ENCODE data around the gene GBE1. TPM values are rescaled to one million over a fixed set of nuclear protein-coding genes. Genes with fewer than 3 reads are reported as not detected.

Gene GBE1
- total RNA-seq, 2 experiments from 2014 or later = 3.7 to 4.4 TPM

GRCh38 chr3:81463781-81464180, 297.7 kb downstream of the GBE1 start:
- Histone ChIP-seq H3K36me3 (ENCODE audit: insufficient read depth, low read length) (no peaks in the 10 kb centered on the region), H3K9me3 (ENCODE audit: control insufficient read depth in 1 of 2, insufficient read depth in 1 of 2, low read length in 2 of 2) (no peaks in the 10 kb centered on the region), H3K4me3 (ENCODE audit: low read length) (no peak overlapping the region), H3K27ac (ENCODE audit: low read depth in 1 of 2, low read length in 2 of 2) (no peak overlapping the region), H3K27me3 (ENCODE audit: control insufficient read depth in 1 of 2, insufficient read depth in 2 of 2, low read length in 2 of 2) (no peaks in the 10 kb centered on the region), H3K4me1 (ENCODE audit: insufficient read depth, low read length) (no peaks in the 10 kb centered on the region)
- Mint-ChIP-seq H3K36me3 (ENCODE audit: low read depth) (no peaks in the 10 kb centered on the region), H3K4me3 (no peak overlapping the region), H3K27me3 (no peaks in the 10 kb centered on the region), H3K9me3 (no peaks in the 10 kb centered on the region), H3K27ac (no peak overlapping the region), H3K4me1 (ENCODE audit: low read depth) (no peaks in the 10 kb centered on the region)
- ATAC-seq (ENCODE audit: poor library complexity) (no peak), DNase-seq (no peak)
- CTCF ChIA-PET = no interaction called here
- intact Hi-C loops (cut with DNase I, micrococcal nuclease) = no loop called here
- POLR2A ChIA-PET = no interaction called here
- TF ChIP-seq, protein P1, sequence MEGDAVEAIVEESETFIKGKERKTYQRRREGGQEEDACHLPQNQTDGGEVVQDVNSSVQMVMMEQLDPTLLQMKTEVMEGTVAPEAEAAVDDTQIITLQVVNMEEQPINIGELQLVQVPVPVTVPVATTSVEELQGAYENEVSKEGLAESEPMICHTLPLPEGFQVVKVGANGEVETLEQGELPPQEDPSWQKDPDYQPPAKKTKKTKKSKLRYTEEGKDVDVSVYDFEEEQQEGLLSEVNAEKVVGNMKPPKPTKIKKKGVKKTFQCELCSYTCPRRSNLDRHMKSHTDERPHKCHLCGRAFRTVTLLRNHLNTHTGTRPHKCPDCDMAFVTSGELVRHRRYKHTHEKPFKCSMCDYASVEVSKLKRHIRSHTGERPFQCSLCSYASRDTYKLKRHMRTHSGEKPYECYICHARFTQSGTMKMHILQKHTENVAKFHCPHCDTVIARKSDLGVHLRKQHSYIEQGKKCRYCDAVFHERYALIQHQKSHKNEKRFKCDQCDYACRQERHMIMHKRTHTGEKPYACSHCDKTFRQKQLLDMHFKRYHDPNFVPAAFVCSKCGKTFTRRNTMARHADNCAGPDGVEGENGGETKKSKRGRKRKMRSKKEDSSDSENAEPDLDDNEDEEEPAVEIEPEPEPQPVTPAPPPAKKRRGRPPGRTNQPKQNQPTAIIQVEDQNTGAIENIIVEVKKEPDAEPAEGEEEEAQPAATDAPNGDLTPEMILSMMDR (IDR thresholded peaks at IDR 0.05) = no peak

- Histone ChIP-seq H3K36me3 (ENCODE audit: insufficient read depth, low read length) (no peaks in the 10 kb centered on the region), H3K4me1 (ENCODE audit: insufficient read depth, low read length) (no peaks in the 10 kb centered on the region), H3K4me3 (ENCODE audit: low read length) (no peak overlapping the region), H3K27ac (ENCODE audit: low read depth in 1 of 2, low read length in 2 of 2) (no peak overlapping the region), H3K27me3 (ENCODE audit: control insufficient read depth in 1 of 2, insufficient read depth in 2 of 2, low read length in 2 of 2) (no peaks in the 10 kb centered on the region), H3K9me3 (ENCODE audit: control insufficient read depth in 1 of 2, insufficient read depth in 1 of 2, low read length in 2 of 2) (no peaks in the 10 kb centered on the region)
- no peak for ATAC-seq (ENCODE audit: poor library complexity)
- no peak for DNase-seq
- Mint-ChIP-seq H3K4me3 (no peak overlapping the region), H3K27ac (no peak overlapping the region), H3K9me3 (no peaks in the 10 kb centered on the region), H3K36me3 (ENCODE audit: low read depth) (no peaks in the 10 kb centered on the region), H3K27me3 (no peaks in the 10 kb centered on the region), H3K4me1 (ENCODE audit: low read depth) (no peaks in the 10 kb centered on the region)
- ChIA-PET POLR2A (no interaction called here), CTCF (no interaction called here)
- intact Hi-C loops (cut with DNase I, micrococcal nuclease) = no loop called here
- TF ChIP-seq, protein P1 (IDR thresholded peaks at IDR 0.05) = no peak
These were observed 298.5 kb downstream of the GBE1 start for GRCh38 chr3:81462921-81463320.

- H3K27me3 Mint-ChIP-seq = no peaks in the 10 kb centered on the region
- no peaks in the 10 kb centered on the region for H3K4me1 Mint-ChIP-seq (ENCODE audit: low read depth)
- Histone ChIP-seq H3K4me1 (ENCODE audit: insufficient read depth, low read length) (no peaks in the 10 kb centered on the region), H3K9me3 (ENCODE audit: control insufficient read depth in 1 of 2, insufficient read depth in 1 of 2, low read length in 2 of 2) (no peaks in the 10 kb centered on the region), H3K27me3 (ENCODE audit: control insufficient read depth in 1 of 2, insufficient read depth in 2 of 2, low read length in 2 of 2) (no peaks in the 10 kb centered on the region), H3K36me3 (ENCODE audit: insufficient read depth, low read length) (no peaks in the 10 kb centered on the region), H3K27ac (ENCODE audit: low read depth in 1 of 2, low read length in 2 of 2) (no peak overlapping the region), H3K4me3 (ENCODE audit: low read length) (no peak overlapping the region)
- ChIA-PET POLR2A (no interaction called here), CTCF (no interaction called here)
- H3K9me3 Mint-ChIP-seq = no peaks in the 10 kb centered on the region
- no peak for ATAC-seq (ENCODE audit: poor library complexity)
- intact Hi-C loops (cut with DNase I, micrococcal nuclease) = no loop called here
- H3K27ac Mint-ChIP-seq = no peak overlapping the region
- H3K4me3 Mint-ChIP-seq = no peak overlapping the region
- no peak for DNase-seq
- TF ChIP-seq, protein P1 (IDR thresholded peaks at IDR 0.05) = no peak
- H3K36me3 Mint-ChIP-seq (ENCODE audit: low read depth) = no peaks in the 10 kb centered on the region
These were observed 301.7 kb downstream of the GBE1 start for GRCh38 chr3:81459733-81460132.
